ENCODE results near the gene UBIAD1.

GRCh38 chr1:11309385-11309784, 36.4 kb downstream of the UBIAD1 start:
- TF ChIP-seq POLR2A (IDR thresholded peaks at IDR 0.05; ENCODE audit: low read depth, low read length) (no peak), MXI1 (IDR thresholded peaks at IDR 0.05; ENCODE audit: borderline replicate concordance, low read depth, low read length) (no peak), CTCF (conservative IDR thresholded peaks at IDR 0.05; ENCODE audit: low read depth, low read length) (no peak), RFX5 (IDR thresholded peaks at IDR 0.05; ENCODE audit: low read depth, low read length) (no peak), CEBPB (IDR thresholded peaks at IDR 0.05; ENCODE audit: low read depth, low read length) (no peak), BHLHE40 (IDR thresholded peaks at IDR 0.05; ENCODE audit: low read depth, low read length) (no peak), USF2 (IDR thresholded peaks at IDR 0.05; ENCODE audit: low read depth, low read length) (no peak), RCOR1 (IDR thresholded peaks at IDR 0.05; ENCODE audit: insufficient replicate concordance, low read length) (no peak), SMC3 (IDR thresholded peaks at IDR 0.05; ENCODE audit: low read depth, low read length) (no peak)
